Measurements from ENCODE around the gene TRIM62. TPM values are rescaled to one million over a fixed set of nuclear protein-coding genes. Genes with fewer than 3 reads are reported as not detected.

TRIM62 gene
- total and polyA plus RNA-seq, 11 donors = 1.8 to 6.1 (median 3.3) TPM

- ATAC-seq (no peak), DNase-seq (no peak)
- no peaks in the 10 kb centered on the region for H3K27me3 ChIP-seq
- no peak overlapping the region for H3K27ac ChIP-seq
- TF ChIP-seq CTCF (IDR thresholded peaks at IDR 0.05) = no peak
- TF ChIP-seq POLR2A (IDR thresholded peaks at IDR 0.05) = no peak
- WGBS, 4 donors = 85 to 93% (median 89%) methylated on average over 3 of the region's 3 CpGs
- H3K4me1 ChIP-seq = peaks cover 0 to 32% (median 12%) of the 10 kb centered on the region in 12 donors
- no peak overlapping the region for H3K4me3 ChIP-seq
- no peaks in the 10 kb centered on the region for H3K9me3 ChIP-seq
- peaks cover 0 to 15% (median 3%) of the 10 kb centered on the region in 9 donors for H3K36me3 ChIP-seq
- intact Hi-C loops (cut with DNase I) = no loop called here
Measured at GRCh38 chr1:33177996-33178540, 3.8 kb downstream of the TRIM62 start.

- peaks cover 0 to 22% (median 9%) of the 10 kb centered on the region in 12 donors for H3K4me1 ChIP-seq
- WGBS, 4 donors = 41 to 48% (median 45%) methylated on average over 4 of the region's 4 CpGs
- intact Hi-C loops (cut with DNase I) = no loop called here
- no peaks in the 10 kb centered on the region for H3K9me3 ChIP-seq
- H3K27me3 ChIP-seq = no peaks in the 10 kb centered on the region
- DNase-seq (no peak), ATAC-seq (no peak)
- peaks cover 0 to 15% (median 3%) of the 10 kb centered on the region in 9 donors for H3K36me3 ChIP-seq
- H3K27ac ChIP-seq = peak overlapping the region in 1 of 12 donors; percentile 48
- no peak overlapping the region for H3K4me3 ChIP-seq
- no peak for TF ChIP-seq CTCF (IDR thresholded peaks at IDR 0.05)
- no peak for TF ChIP-seq POLR2A (IDR thresholded peaks at IDR 0.05)
Measured at GRCh38 chr1:33176887-33177286, 5.0 kb downstream of the TRIM62 start.

GRCh38 chr1:33176362-33176850 lies 5.4 kb downstream of the TRIM62 start:
- H3K4me3 ChIP-seq = no peak overlapping the region
- DNase-seq = no peak

More at GRCh38 chr1:33176362-33176850, 5.4 kb downstream of the TRIM62 start:
- H3K4me1 ChIP-seq = peaks cover 0 to 26% (median 12%) of the 10 kb centered on the region in 12 donors
- no peaks in the 10 kb centered on the region for H3K27me3 ChIP-seq
- TF ChIP-seq CTCF (IDR thresholded peaks at IDR 0.05) = no peak
- no peak for TF ChIP-seq POLR2A (IDR thresholded peaks at IDR 0.05)
- no peak for ATAC-seq
- whole genome bisulfite sequencing, 4 donors = 68 to 86% (median 75%) methylated on average over 9 to 11 of the region's 11 CpGs
- peak overlapping the region in 3 of 12 donors; percentile 26 to 48 (median 39) for H3K27ac ChIP-seq
- intact Hi-C loops (cut with DNase I) = no loop called here
- H3K36me3 ChIP-seq = peaks cover 0 to 15% (median 3%) of the 10 kb centered on the region in 9 donors
- H3K9me3 ChIP-seq = no peaks in the 10 kb centered on the region

All from heart left ventricle (tissue), 16 donors.